NT2/D1 (cell line): ENCODE measurements around the gene UBR2.

Source experiments
- YY1 ChIP-seq: IDR thresholded peaks from 2 replicates; pipeline ENCODE4 v1.6.1; 2011; ENCODE audit not compliant: insufficient read length, insufficient read depth
- ZNF274 ChIP-seq: IDR thresholded peaks from 2 replicates; pipeline ENCODE4 v1.6.1; 2011; ENCODE audit warnings: mild to moderate bottlenecking, low read depth, low read length

DNA sequence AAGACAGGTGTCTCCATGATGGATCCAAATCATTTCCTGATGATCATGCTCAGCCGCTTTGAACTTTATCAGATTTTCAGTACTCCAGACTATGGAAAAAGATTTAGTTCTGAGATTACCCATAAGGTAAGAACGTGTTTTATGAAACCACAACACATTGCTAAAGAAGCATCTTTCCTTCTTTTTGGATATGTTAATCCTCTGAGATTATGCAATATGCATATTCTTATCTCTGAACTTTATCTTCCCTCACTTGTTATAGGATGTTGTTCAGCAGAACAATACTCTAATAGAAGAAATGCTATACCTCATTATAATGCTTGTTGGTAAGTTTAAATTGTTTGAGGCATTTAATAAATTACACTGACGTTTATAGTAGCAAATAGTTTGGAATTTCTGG, 80.4 kb downstream of the UBR2 start:
- TF ChIP-seq YY1 (no peak), ZNF274 (no peak)
